GM18951 (cell line): Measurements from ENCODE around the gene ARHGAP32.
"Not testable (repeated sequence)": the region's sequence is repeated elsewhere in the genome, so short reads cannot be mapped to it uniquely, and the experiment has no call there.

Experiments
- POLR2A ChIP-seq: IDR thresholded peaks from 4 replicates; pipeline ENCODE4 v1.6.1; 2011; ENCODE audit warnings: mild to moderate bottlenecking; ENCODE audit not compliant: insufficient read length, insufficient read depth; ENCODE audit errors: extremely low read depth
- in situ Hi-C: fragments of 300-500 bp; cut with MboI; formaldehyde crosslinking; loops from one replicate; pipeline ENCODE4 v1.12.0; 2022; ENCODE audit warnings: low sequenced_read_pairs, mixed read lengths, inconsistent platforms; ENCODE audit not compliant: unreplicated experiment

ARHGAP32 gene

DNA sequence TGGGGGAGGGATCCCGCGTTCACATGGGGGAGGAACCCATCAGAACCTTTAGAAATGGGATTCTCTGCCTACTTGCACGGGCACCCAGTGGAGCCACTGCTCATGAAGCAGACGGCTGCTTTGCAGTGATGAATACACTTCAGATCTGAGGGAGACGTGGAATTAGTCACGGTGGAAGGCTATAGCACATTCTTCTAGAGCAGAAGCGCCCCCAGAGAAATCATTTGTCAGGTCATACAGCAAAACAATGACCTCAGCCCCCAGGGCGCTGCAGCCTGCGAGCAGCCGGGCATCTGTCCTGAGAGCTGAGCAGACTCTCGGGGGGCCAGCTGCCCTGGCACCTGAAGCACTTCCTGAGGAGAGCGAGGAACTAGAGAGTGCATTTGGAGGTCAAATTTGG, 262.1 kb downstream of the ARHGAP32 start:
- TF ChIP-seq POLR2A, result no peak
- in situ Hi-C loops, result no loop called here

DNA sequence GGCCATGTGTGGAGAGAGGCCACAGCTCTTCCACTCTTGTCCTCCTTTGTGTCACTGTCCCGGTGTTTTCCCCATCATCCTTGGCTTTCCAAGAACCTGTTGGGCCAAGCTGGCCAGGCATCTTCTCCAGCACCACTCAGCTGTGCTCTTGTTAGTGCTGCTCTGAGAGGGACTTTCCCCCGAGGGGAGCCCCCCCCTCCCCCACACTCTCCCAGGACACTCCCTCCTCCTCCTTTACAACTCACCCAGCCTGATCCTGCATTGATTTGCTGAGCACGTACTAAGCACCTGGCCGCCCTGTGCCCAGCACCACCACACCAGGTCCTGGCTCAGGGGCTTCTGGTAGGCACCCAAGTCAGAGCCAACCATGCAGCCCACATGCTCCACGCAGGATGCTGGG, 262.7 kb downstream of the ARHGAP32 start:
- in situ Hi-C loops, result no loop called here
- no peak for TF ChIP-seq POLR2A

DNA sequence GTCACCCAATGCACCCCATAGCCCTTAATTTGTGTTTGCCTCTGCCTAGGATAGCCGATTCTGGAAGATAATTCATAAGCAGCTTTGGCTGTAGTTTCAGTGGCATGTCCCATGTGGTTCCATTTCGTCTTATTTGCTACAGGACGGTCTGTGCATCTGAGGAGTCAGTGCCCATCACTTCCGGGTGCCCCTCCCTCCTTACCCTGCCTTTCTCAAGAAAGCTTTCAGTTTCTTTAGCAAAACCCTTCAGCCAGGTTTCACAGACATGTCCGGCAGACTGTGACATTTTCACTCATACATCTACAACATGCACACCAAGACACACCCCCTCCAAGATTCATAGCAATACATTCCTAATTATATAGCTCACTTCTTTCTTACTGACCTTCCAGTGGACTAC, 263.7 kb downstream of the ARHGAP32 start:
- no peak for TF ChIP-seq POLR2A
- in situ Hi-C loops, result no loop called here

DNA sequence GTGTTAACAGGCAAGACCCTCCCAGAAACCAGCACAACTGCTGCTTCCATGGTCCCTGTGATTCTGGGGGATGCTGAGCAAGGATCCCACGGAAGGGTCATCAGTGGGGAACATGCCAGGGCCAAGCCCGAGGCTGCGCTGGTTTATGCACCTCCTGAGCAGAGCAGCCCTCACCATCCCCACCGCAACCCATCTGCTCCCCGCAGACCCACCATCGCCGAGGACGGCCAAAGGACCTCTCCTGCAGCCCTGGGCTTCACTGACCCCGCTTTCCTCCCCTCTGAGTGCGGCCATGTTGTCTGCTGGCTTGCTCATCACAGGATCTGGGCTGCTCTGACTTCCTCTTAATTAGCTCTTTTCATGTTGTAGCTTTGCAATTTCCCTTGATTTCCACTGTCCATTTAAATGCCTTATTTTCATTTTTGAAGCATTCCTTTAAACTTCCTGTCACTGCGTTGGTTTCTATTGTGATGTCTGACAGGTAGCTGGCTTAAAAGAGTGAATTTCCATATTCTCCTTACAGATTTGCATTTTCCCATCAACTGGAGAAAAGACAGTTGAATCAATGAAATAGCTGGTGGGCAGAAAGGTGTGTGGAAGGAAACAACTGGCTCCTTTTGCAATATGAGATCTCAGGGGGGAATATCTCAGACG, 264.3 kb downstream of the ARHGAP32 start:
- no peak for TF ChIP-seq POLR2A
- in situ Hi-C loops, result no loop called here

DNA sequence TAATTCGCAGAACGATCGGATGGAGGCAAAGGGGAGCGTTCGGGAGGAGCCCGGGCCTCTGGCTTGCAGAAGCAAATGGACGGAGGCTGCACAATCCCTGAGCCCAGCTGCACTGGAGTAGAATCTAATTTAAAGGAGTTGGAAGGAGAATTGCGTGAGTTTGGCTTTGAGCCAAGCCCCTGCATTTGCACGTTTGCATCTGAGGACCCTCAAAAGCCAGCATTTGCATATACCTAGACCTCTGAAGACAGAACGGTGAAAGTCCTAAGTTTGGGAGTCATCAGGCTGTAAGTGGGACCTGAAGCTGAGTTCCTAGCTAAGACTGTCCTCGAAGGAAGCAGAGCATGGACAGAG, 265.0 kb downstream of the ARHGAP32 start:
- in situ Hi-C loops, result no loop called here

DNA sequence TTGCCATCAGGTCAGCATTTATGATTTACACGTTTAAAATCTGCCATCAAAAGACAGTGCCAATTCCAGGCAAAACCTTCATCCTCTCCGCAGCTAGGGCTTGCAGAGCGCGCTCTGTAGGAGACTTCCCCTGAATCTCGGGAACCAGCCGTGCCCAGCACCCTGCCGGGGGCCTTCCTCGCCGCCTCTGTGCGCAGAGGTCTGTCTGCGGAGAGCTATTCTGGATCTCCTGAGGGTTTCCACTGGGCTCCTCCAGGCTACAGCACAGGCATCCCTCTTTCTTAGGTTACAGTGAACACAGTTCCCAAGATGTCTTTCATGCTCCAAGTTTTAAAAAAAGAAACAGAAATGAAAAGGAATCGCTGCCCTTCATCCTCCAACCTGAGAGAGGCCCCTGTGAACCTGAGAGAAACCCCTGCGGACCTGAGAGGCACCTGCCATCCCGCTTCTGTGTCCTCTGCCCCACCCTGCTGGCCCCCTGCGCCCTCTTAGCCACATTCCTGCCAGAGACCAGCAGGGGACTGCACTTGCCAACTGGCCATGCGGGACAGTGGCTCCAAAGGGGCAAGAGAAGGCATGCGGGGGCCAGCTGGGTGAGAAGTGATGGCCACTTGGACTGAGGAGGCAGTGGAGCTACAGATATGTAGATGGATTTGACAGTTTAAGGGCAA, 265.6 kb downstream of the ARHGAP32 start:
- no peak for TF ChIP-seq POLR2A

More for the DNA sequence above, 265.0 kb downstream of the ARHGAP32 start:
- no peak for TF ChIP-seq POLR2A

DNA sequence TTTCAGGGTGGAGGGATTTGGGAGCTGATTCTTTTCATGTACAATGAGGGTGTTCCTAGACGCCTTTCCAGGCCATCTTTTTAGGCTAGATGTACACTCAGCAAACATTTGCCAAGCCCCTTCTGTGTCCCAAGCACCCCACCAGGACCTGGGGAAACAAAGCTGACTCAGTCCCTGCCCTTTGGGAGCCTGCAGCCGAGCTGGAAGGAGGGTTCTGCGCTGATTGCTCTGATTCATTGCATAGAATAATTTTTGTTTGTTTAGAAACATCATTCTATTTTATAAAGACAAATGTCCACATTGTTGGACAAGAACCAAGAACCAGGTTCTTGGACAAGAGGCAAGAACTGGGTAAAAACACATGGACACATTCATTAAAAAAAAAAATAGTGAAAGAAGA, 266.1 kb downstream of the ARHGAP32 start:
- TF ChIP-seq POLR2A, result no peak
- in situ Hi-C loops, result no loop called here

More for the DNA sequence above, 265.6 kb downstream of the ARHGAP32 start:
- in situ Hi-C loops, result no loop called here

DNA sequence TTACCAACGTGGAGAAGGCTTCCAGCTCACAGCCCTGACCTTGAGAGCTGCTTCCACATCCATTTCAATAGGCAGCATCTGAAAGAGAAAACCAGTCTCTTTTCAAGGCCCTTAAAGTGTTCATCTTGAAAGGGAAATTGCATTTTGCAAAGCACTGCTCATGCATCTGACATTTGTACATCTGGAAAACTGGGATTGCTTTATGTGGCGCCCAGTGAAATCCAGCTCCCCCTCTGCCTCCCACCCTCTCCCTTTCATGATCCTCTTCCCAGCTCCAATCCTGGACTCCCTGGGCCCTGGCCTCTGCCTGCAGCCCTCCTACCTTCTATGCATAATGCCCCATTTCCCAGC, 266.9 kb downstream of the ARHGAP32 start:
- no peak for TF ChIP-seq POLR2A
- in situ Hi-C loops, result no loop called here

DNA sequence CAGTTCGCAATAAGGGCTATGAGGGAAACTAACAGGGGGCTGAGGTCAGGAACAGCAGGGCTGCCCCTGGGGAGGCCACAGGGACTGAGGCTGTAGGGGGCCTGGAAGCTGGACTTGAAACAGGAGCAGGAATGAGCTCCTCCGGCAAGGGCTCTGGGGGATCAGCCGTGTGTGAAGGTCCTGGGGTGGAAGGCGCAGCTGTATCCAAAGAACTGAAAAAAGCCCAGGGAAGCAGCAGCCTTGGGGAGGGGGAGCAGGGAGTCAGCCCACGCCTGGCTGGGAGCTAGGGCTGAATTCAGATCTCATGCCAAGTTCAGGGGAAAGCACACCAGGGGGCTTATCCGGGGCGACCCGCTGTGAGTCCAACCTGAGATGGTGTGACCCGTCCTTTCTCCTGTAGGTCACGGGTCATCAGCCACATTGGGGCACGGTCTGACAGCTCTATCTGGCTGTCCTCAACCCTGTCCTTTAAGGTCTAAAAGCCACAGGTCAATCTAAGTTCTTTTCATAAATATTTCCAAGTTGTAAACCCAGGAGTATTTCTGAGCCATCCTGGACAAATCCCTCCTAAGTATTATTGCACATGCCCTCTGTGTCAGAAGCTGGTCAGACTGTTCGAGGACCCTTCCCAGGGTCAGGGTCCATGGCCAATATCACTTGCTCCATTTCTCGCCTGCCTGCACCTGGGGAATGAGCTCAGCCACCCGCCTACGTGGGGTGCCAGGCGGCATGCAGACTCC, 267.4 kb downstream of the ARHGAP32 start:
- in situ Hi-C loops, result no loop called here
- no peak for TF ChIP-seq POLR2A

DNA sequence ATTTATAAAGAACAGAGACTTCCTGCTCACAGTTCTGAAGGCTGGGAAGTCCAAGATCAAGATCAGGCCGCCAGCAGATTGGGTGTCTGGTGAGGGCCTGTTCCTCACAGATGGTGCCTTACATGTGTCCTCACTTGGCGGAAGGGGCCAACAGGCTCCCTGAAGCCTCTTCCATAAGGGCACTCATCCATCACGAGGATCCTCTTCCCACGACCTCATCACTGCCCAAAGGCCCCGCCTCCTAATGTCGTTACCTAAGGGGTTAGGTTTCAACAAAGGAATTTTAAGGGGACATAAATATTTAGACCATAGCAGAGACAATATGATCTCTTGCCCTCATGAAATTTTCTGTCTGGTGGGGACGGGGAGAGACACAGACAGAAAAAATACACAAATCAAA, 268.0 kb downstream of the ARHGAP32 start:
- in situ Hi-C loops, result no loop called here
- no peak for TF ChIP-seq POLR2A

DNA sequence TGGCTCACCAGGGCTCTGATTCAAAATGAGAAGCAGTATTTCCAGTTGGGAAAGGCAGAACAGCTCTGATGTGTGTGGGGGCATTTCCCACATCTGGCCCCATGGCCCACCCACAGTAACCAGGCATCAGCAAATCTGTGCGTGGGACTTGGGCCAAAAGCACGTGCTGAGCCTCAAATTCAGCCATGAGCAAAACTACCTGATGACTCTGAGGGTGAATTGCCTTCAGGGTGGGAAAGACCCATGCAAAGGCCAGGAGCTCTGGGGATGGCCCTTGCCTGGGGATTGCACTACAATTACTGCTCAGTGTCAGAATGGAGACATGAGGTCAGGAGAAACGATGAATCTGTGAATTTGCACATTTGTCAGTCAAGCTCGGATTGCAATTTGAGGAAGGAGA, 270.3 kb downstream of the ARHGAP32 start:
- in situ Hi-C loops, result no loop called here
- no peak for TF ChIP-seq POLR2A

DNA sequence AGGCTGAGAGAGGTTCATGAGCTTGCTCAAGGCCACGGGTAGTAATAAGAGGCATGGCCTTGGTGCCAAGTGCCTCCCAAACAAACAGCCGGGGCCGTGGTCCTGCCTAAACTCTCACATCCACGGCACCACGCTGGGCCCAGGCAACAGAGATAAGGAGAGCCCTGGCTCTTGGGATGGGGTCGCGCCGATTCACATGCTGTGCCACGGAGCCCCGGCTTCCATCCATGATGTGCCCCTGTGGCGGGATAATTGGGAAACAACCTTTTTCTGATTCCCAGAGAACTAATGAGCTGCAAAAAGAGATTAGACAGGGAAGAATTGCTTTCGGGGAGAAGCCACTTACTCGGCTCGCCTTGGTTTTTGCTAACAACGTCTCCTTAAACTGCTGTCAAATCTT, 271.5 kb downstream of the ARHGAP32 start:
- TF ChIP-seq POLR2A, result no peak
- in situ Hi-C loops, result no loop called here

DNA sequence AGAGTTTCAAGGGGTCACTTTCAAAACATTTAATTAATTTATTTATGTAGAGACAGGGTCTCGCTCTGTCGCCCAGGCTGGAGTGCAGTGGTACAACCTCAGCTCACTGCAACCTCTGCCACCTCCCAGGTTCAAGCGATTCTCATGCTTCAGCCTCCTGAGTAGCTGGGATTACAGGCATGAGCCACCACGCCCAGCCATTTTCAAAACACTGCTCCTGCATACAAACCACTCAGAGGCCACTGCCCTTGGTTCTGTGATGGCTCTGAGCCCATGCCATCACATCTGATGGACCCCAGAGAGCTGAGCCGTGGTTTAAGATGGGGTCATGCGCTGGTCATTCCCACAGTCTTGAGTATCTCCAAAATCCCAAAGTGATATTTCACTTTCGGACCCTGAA, 272.5 kb downstream of the ARHGAP32 start:
- in situ Hi-C loops, result not testable (repeated sequence)

DNA sequence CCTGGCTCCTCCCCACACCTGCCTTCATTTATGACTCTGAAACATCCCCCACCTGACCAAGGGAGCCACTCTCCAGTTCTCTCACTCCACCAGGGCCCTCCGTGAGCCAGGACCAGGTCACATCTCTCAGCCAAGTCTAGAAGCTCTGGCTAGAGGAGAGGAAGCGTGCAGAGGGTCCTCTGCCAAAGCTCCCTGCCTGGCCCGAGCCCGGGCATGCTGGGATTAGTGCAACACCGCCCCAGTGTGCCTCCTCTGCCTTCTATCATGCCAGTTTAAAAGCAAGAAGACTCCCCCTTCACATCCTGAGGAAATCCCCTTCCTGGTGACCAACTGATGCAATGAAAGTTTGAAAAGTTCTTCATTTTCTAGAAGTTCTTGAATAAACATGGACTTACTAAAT, 272.9 kb downstream of the ARHGAP32 start:
- TF ChIP-seq POLR2A, result no peak
- in situ Hi-C loops, result no loop called here
